ENCODE data around the gene RNF157.

Gene RNF157

GRCh38 chr17:76277300-76278267 lies 37.3 kb upstream of the RNF157 start:
- no peak for TF ChIP-seq CTCF (IDR thresholded peaks at IDR 0.05; ENCODE audit: control insufficient read depth, extremely low read depth, insufficient read depth)
- H3K4me3 ChIP-seq (ENCODE audit: low read depth, low read length), result no peak overlapping the region
- no peak for DNase-seq (ENCODE audit: low read depth)

GRCh38 chr17:76276461-76277299 lies 36.4 kb upstream of the RNF157 start:
- TF ChIP-seq CTCF (IDR thresholded peaks at IDR 0.05; ENCODE audit: control insufficient read depth, extremely low read depth, insufficient read depth), result no peak

GRCh38 chr17:76276069-76276431 lies 35.8 kb upstream of the RNF157 start:
- no peak for DNase-seq (ENCODE audit: low read depth)
- no peak for TF ChIP-seq CTCF (IDR thresholded peaks at IDR 0.05; ENCODE audit: control insufficient read depth, extremely low read depth, insufficient read depth)
- H3K4me3 ChIP-seq (ENCODE audit: low read depth, low read length), result no peak overlapping the region

More at GRCh38 chr17:76276461-76277299, 36.4 kb upstream of the RNF157 start:
- DNase-seq (ENCODE audit: low read depth), result no peak
- H3K4me3 ChIP-seq (ENCODE audit: low read depth, low read length), result no peak overlapping the region

- TF ChIP-seq CTCF (IDR thresholded peaks at IDR 0.05; ENCODE audit: control insufficient read depth, extremely low read depth, insufficient read depth), result no peak
- no peak overlapping the region for H3K4me3 ChIP-seq (ENCODE audit: low read depth, low read length)
- no peak for DNase-seq (ENCODE audit: low read depth)
Measured at GRCh38 chr17:76275382-76276068, 35.2 kb upstream of the RNF157 start.

GRCh38 chr17:76274112-76274956 lies 34.0 kb upstream of the RNF157 start:
- DNase-seq (ENCODE audit: low read depth), result no peak
- TF ChIP-seq CTCF (IDR thresholded peaks at IDR 0.05; ENCODE audit: control insufficient read depth, extremely low read depth, insufficient read depth), result no peak
- no peak overlapping the region for H3K4me3 ChIP-seq (ENCODE audit: low read depth, low read length)
